ENCODE results near the gene SYT3.
"Not testable (repeated sequence)": the region's sequence is repeated elsewhere in the genome, so short reads cannot be mapped to it uniquely, and the experiment has no call there.

- not testable (repeated sequence) for TF ChIP-seq CTCF, POLR2A, EP300 (IDR thresholded peaks at IDR 0.05)
Observed at GRCh38 chr19:50576769-50577168, 62.9 kb downstream of the SYT3 start.

All from upper lobe of left lung (tissue), 4 donors.